ENCODE data around the gene TPRX1.

The TPRX1 gene

DNA sequence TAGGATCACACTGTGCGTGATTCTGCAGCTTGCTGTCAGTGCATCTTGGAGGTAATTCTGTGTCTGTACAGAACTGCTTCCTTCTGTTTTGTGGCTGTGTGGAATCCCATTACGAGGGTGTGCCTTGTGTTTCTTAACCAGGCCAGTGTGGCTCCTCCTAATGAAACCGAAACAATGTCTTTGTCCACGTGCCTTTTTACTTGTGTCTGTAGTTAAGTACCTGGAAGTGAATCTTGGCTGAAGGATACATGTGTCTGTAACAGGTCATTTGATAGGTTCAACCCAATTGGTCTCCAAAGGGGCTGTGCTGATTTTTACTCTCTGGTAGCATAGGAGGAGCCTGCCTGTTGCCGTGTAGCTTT is 45.9 kb downstream of the TPRX1 start:
- no peak for DNase-seq
- H3K36me3 ChIP-seq = peaks cover 57% of the 10 kb centered on the region

DNA sequence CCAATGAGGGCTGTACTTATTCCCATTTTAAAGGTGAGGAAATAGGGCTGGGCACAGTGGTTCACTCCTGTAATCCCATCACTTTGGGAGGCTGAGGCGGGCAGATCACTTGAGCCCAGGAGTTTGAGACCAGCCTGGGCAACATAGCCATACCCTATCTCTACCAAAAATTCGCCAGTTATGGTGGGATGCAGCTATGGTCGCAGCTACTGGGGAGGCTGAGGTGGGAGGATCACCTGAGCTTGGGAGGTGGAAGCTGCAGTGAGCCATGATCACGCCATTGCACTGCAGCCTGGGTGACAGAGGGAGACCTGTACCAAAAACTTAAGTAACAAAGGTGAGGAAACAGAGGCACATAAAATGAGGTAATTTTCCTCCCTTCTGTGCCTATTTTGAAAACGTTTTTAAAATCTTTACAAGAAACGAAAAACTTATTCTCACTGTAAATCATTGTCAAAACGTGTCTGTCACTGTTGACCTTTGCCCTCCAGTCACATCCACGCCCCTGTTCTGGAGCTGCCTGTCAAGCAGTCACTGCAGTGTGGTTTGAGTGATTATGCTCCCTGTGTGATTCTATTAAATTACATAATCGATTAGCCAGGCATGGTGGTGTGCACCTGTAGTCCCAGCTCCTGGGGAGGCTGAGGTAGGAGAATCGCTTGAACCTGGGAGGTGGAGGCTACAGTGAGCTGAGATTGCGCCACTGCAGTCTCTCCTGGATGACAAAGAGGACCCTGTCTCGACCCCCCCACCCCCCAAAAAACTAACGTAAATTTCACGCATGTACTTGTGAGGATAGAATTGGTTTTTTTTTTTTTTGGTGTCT is 46.5 kb downstream of the TPRX1 start:
- TF ChIP-seq, protein P1, sequence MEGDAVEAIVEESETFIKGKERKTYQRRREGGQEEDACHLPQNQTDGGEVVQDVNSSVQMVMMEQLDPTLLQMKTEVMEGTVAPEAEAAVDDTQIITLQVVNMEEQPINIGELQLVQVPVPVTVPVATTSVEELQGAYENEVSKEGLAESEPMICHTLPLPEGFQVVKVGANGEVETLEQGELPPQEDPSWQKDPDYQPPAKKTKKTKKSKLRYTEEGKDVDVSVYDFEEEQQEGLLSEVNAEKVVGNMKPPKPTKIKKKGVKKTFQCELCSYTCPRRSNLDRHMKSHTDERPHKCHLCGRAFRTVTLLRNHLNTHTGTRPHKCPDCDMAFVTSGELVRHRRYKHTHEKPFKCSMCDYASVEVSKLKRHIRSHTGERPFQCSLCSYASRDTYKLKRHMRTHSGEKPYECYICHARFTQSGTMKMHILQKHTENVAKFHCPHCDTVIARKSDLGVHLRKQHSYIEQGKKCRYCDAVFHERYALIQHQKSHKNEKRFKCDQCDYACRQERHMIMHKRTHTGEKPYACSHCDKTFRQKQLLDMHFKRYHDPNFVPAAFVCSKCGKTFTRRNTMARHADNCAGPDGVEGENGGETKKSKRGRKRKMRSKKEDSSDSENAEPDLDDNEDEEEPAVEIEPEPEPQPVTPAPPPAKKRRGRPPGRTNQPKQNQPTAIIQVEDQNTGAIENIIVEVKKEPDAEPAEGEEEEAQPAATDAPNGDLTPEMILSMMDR (IDR thresholded peaks at IDR 0.05; ENCODE audit: low read depth, low read length) = no peak
- no peak for DNase-seq
- Histone ChIP-seq H3K36me3 (peaks cover 63% of the 10 kb centered on the region), H3K27me3 (no peaks in the 10 kb centered on the region), H3K9me3 (no peaks in the 10 kb centered on the region), H3K4me1 (no peaks in the 10 kb centered on the region), H3K4me3 (ENCODE audit: low read depth, low read length) (no peak overlapping the region)

More for the DNA sequence above, 45.9 kb downstream of the TPRX1 start:
- TF ChIP-seq, protein P1 (IDR thresholded peaks at IDR 0.05; ENCODE audit: low read depth, low read length) = no peak
- Histone ChIP-seq H3K27me3 (no peaks in the 10 kb centered on the region), H3K4me3 (ENCODE audit: low read depth, low read length) (no peak overlapping the region), H3K4me1 (no peaks in the 10 kb centered on the region), H3K9me3 (no peaks in the 10 kb centered on the region)

GRCh38 chr19:47756953-47757608 is 47.3 kb downstream of the TPRX1 start:
- peaks cover 70% of the 10 kb centered on the region for H3K36me3 ChIP-seq
- H3K4me3 ChIP-seq (ENCODE audit: low read depth, low read length) = no peak overlapping the region
- no peaks in the 10 kb centered on the region for H3K27me3 ChIP-seq
- no peaks in the 10 kb centered on the region for H3K4me1 ChIP-seq
- TF ChIP-seq, protein P1 (IDR thresholded peaks at IDR 0.05; ENCODE audit: low read depth, low read length) = no peak
- no peak for DNase-seq
- H3K9me3 ChIP-seq = no peaks in the 10 kb centered on the region

GRCh38 chr19:47756627-47756929 is 47.8 kb downstream of the TPRX1 start:
- Histone ChIP-seq H3K9me3 (no peaks in the 10 kb centered on the region), H3K36me3 (peaks cover 75% of the 10 kb centered on the region), H3K4me3 (ENCODE audit: low read depth, low read length) (no peak overlapping the region), H3K4me1 (no peaks in the 10 kb centered on the region), H3K27me3 (no peaks in the 10 kb centered on the region)
- TF ChIP-seq, protein P1 (IDR thresholded peaks at IDR 0.05; ENCODE audit: low read depth, low read length) = no peak
- DNase-seq = no peak

- Histone ChIP-seq H3K4me3 (ENCODE audit: low read depth, low read length) (no peak overlapping the region), H3K4me1 (no peaks in the 10 kb centered on the region), H3K27me3 (no peaks in the 10 kb centered on the region), H3K9me3 (no peaks in the 10 kb centered on the region), H3K36me3 (peaks cover 81% of the 10 kb centered on the region)
- no peak for DNase-seq
- TF ChIP-seq, protein P1 (IDR thresholded peaks at IDR 0.05; ENCODE audit: low read depth, low read length) = no peak
Measured at GRCh38 chr19:47755762-47756626, 48.4 kb downstream of the TPRX1 start.

Measured in BE2C (cell line).